WTC11 (cell line): ENCODE data around the gene ZDHHC7. TPM values are rescaled to one million over a fixed set of nuclear protein-coding genes. Genes with fewer than 3 reads are reported as not detected.

Experiments used
- ATAC-seq: fragments of 200-7000 bp; cut with Tn5 transposase; 2 replicates; pipeline ENCODE4 v1.10.0; 2021; ENCODE audit warnings: mild to moderate bottlenecking, moderate library complexity
- CTCF ChIA-PET: fragments of 300-600 bp; sonication (Branson Sonifier 250); formaldehyde crosslinking; loops from one replicate; lab custom pipeline; 2021; ENCODE audit warnings: antibody characterized with exemption; lab: Charles Lee
- POLR2A ChIA-PET: fragments of 350-600 bp; sonication (Branson Sonifier 250); formaldehyde crosslinking; loops from one replicate; lab custom pipeline; 2021; ENCODE audit warnings: antibody characterized with exemption; lab: Charles Lee
- DNase-seq: peaks from one replicate; pipeline ENCODE4 v3.0.0; 2021; ENCODE audit warnings: low spot score
- H3K27ac Mint-ChIP-seq: 2 replicates; pipeline ENCODE4 v1.8.0; 2021; ENCODE audit warnings: mixed read lengths
- H3K27me3 Mint-ChIP-seq: 2 replicates; pipeline ENCODE4 v1.8.0; 2021; ENCODE audit warnings: low read depth, mild to moderate bottlenecking, moderate library complexity, mixed read lengths
- H3K36me3 Mint-ChIP-seq: 2 replicates; pipeline ENCODE4 v1.8.0; 2021; ENCODE audit warnings: mixed read lengths
- H3K4me1 Mint-ChIP-seq: 2 replicates; pipeline ENCODE4 v1.8.0; 2022; ENCODE audit warnings: mixed read lengths
- H3K4me3 Mint-ChIP-seq: 2 replicates; pipeline ENCODE4 v1.8.0; 2021; ENCODE audit warnings: mild to moderate bottlenecking, moderate library complexity, mixed read lengths
- H3K9me3 Mint-ChIP-seq: 2 replicates; pipeline ENCODE4 v1.8.0; 2021; ENCODE audit warnings: mixed read lengths
- CBFB ChIP-seq: sonication (generic); formaldehyde crosslinking; IDR thresholded peaks from 2 replicates; pipeline ENCODE4 v1.8.1; 2022; ENCODE audit warnings: mild to moderate bottlenecking, low read depth, missing genetic modification reagents
- CREB1 ChIP-seq: sonication (generic); formaldehyde crosslinking; IDR thresholded peaks from 2 replicates; pipeline ENCODE4 v1.8.0; 2023; ENCODE audit warnings: mild to moderate bottlenecking, missing genetic modification reagents
- ETV6 ChIP-seq: sonication (generic); formaldehyde crosslinking; IDR thresholded peaks from 2 replicates; pipeline ENCODE4 v1.8.1; 2022; ENCODE audit warnings: mild to moderate bottlenecking, missing genetic modification reagents
- FOXP1 ChIP-seq: sonication (generic); formaldehyde crosslinking; IDR thresholded peaks from 2 replicates; pipeline ENCODE4 v1.8.0; 2022; ENCODE audit warnings: missing genetic modification reagents, mild to moderate bottlenecking, moderate library complexity, borderline replicate concordance
- HMGA2 ChIP-seq: fragments of 250-450 bp; sonication (Bioruptor Pico); IDR thresholded peaks from 2 replicates; pipeline ENCODE4 v1.4.0; 2021; ENCODE audit warnings: mild to moderate bottlenecking, moderate library complexity
- HMGXB4 ChIP-seq: sonication (generic); formaldehyde crosslinking; IDR thresholded peaks from 2 replicates; pipeline ENCODE4 v1.8.1; 2023; ENCODE audit warnings: mild to moderate bottlenecking, moderate library complexity, missing genetic modification reagents
- JAZF1 ChIP-seq: fragments of 250-450 bp; sonication (Bioruptor Pico); IDR thresholded peaks from 2 replicates; pipeline ENCODE4 v1.9.0; 2021; ENCODE audit warnings: moderate library complexity, mild to moderate bottlenecking, inconsistent platforms
- JUN ChIP-seq: sonication (generic); formaldehyde crosslinking; IDR thresholded peaks from 2 replicates; pipeline ENCODE4 v1.8.0; 2023; ENCODE audit warnings: mild to moderate bottlenecking, missing genetic modification reagents
- MXD4 ChIP-seq: fragments of 250-450 bp; sonication (Bioruptor Pico); IDR thresholded peaks from 2 replicates; pipeline ENCODE4 v1.8.0; 2021; ENCODE audit warnings: mild to moderate bottlenecking, moderate library complexity, borderline replicate concordance
- NR1H2 ChIP-seq: sonication (generic); formaldehyde crosslinking; IDR thresholded peaks from 2 replicates; pipeline ENCODE4 v1.9.0; 2021; ENCODE audit warnings: mild to moderate bottlenecking, moderate library complexity, missing genetic modification reagents
- NR2C2 ChIP-seq: sonication (generic); formaldehyde crosslinking; IDR thresholded peaks from 2 replicates; pipeline ENCODE4 v1.8.0; 2022; ENCODE audit warnings: mild to moderate bottlenecking, missing genetic modification reagents
- OVOL2 ChIP-seq: fragments of 250-450 bp; sonication (Bioruptor Pico); IDR thresholded peaks from 2 replicates; pipeline ENCODE4 v1.9.0; 2021; ENCODE audit warnings: mild to moderate bottlenecking, borderline replicate concordance
- PRRX2 ChIP-seq: fragments of 250-450 bp; sonication (Bioruptor Pico); IDR thresholded peaks from 2 replicates; pipeline ENCODE4 v1.8.0; 2021; ENCODE audit warnings: mild to moderate bottlenecking
- ZBTB21 ChIP-seq: sonication (generic); formaldehyde crosslinking; IDR thresholded peaks from 2 replicates; pipeline ENCODE4 v1.8.1; 2023; ENCODE audit warnings: mild to moderate bottlenecking, missing genetic modification reagents, borderline replicate concordance
- ZBTB43 ChIP-seq: sonication (generic); formaldehyde crosslinking; IDR thresholded peaks from 2 replicates; pipeline ENCODE4 v1.8.1; 2023; ENCODE audit warnings: mild to moderate bottlenecking, missing genetic modification reagents
- ZNF219 ChIP-seq: sonication (generic); formaldehyde crosslinking; IDR thresholded peaks from 2 replicates; pipeline ENCODE4 v1.8.0; 2023; ENCODE audit warnings: missing genetic modification reagents, mild to moderate bottlenecking, borderline replicate concordance
- ZNF263 ChIP-seq: sonication (generic); formaldehyde crosslinking; IDR thresholded peaks from 2 replicates; pipeline ENCODE4 v1.8.1; 2022; ENCODE audit warnings: low read depth, mild to moderate bottlenecking, moderate library complexity, missing genetic modification reagents
- ZNF416 ChIP-seq: fragments of 250-450 bp; sonication (Bioruptor Pico); IDR thresholded peaks from 2 replicates; pipeline ENCODE4 v1.9.0; 2021; ENCODE audit warnings: mild to moderate bottlenecking, inconsistent platforms
- total RNA-seq: library from RNA; stranded (reverse); gene quantifications from 3 replicates; pipeline ENCODE4 v1.2.3, GENCODE V29; 2021
- TF ChIP-seq, protein P1 (sequence below): fragments of 250-450 bp; sonication (Bioruptor Pico); IDR thresholded peaks from 2 replicates; pipeline ENCODE4 v1.9.0; 2021; ENCODE audit warnings: mild to moderate bottlenecking
- TF ChIP-seq, protein P2 (sequence below): sonication (generic); formaldehyde crosslinking; IDR thresholded peaks from 2 replicates; pipeline ENCODE4 v1.8.1; 2022; ENCODE audit warnings: low read depth, missing genetic modification reagents, borderline replicate concordance
- TF ChIP-seq, protein P3 (sequence below): fragments of 250-450 bp; sonication (Bioruptor Pico); IDR thresholded peaks from 2 replicates; pipeline ENCODE4 v1.9.0; 2021; ENCODE audit warnings: mild to moderate bottlenecking

Gene ZDHHC7
- total RNA-seq, 1 experiment from 2014 or later = 38.7 TPM

DNA sequence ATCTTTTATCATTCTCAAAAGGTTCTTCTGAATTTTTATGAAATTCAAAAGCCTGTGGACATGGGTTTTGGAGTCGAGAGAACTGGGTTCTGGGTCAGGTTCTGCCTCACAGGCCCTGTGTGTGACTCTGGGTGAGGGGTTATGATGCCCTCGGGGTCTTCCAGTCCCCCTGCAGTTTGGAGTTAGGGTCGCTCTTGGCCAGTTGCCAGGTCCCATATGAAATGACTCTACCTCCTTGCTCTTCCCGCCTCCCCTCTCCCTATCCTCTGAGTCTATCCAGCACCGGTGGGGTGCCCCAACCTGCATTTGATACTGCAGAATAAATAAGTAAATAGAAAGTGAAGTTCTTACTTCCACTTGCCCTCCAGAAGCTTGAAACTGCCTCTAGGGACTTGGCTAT is 54.1 kb downstream of the ZDHHC7 start (continued):
- TF ChIP-seq, protein P1, sequence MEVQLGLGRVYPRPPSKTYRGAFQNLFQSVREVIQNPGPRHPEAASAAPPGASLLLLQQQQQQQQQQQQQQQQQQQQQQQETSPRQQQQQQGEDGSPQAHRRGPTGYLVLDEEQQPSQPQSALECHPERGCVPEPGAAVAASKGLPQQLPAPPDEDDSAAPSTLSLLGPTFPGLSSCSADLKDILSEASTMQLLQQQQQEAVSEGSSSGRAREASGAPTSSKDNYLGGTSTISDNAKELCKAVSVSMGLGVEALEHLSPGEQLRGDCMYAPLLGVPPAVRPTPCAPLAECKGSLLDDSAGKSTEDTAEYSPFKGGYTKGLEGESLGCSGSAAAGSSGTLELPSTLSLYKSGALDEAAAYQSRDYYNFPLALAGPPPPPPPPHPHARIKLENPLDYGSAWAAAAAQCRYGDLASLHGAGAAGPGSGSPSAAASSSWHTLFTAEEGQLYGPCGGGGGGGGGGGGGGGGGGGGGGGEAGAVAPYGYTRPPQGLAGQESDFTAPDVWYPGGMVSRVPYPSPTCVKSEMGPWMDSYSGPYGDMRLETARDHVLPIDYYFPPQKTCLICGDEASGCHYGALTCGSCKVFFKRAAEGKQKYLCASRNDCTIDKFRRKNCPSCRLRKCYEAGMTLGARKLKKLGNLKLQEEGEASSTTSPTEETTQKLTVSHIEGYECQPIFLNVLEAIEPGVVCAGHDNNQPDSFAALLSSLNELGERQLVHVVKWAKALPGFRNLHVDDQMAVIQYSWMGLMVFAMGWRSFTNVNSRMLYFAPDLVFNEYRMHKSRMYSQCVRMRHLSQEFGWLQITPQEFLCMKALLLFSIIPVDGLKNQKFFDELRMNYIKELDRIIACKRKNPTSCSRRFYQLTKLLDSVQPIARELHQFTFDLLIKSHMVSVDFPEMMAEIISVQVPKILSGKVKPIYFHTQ = no peak
- TF ChIP-seq, protein P2, sequence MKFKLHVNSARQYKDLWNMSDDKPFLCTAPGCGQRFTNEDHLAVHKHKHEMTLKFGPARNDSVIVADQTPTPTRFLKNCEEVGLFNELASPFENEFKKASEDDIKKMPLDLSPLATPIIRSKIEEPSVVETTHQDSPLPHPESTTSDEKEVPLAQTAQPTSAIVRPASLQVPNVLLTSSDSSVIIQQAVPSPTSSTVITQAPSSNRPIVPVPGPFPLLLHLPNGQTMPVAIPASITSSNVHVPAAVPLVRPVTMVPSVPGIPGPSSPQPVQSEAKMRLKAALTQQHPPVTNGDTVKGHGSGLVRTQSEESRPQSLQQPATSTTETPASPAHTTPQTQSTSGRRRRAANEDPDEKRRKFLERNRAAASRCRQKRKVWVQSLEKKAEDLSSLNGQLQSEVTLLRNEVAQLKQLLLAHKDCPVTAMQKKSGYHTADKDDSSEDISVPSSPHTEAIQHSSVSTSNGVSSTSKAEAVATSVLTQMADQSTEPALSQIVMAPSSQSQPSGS (CRISPR knock-in tag) = no peak
- TF ChIP-seq, all 79 proteins: peak for 0

DNA sequence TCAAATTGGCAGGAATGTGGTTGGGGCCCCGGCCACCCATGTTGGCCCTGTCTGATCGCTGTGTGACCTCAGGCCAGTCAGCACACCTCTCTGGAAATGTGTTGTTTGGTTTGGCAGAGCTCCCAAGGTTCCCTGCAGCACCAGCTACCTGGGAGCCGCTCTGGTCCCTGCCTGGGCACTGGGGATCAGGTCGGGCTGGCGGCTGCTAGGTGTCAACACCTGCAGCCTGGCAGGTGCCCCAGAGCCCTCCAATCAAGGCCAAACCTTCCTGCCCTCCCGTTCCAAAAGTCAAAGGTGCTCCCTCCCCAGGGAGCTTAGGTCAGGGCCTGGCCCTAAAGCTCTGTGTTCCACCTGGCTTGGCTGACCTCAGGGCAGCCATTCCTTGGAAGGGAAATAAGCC is 55.9 kb downstream of the ZDHHC7 start:
- Mint-ChIP-seq H3K9me3 (0 out of 2 replicates have a peak, but pooled peaks cover 6% of the 10 kb centered on the region), H3K27ac (no peak overlapping the region), H3K27me3 (no peaks in the 10 kb centered on the region), H3K4me3 (no peak overlapping the region), H3K4me1 (no peaks in the 10 kb centered on the region), H3K36me3 (no peaks in the 10 kb centered on the region)
- POLR2A ChIA-PET = no interaction called here
- ATAC-seq = no peak
- TF ChIP-seq JUN (CRISPR knock-in tag) (no peak), OVOL2 (CRISPR knock-in tag) (no peak), CBFB (CRISPR knock-in tag) (no peak), ETV6 (CRISPR knock-in tag) (no peak), HMGA2 (CRISPR knock-in tag) (no peak), NR2C2 (CRISPR knock-in tag) (no peak)
- CTCF ChIA-PET = interaction anchor here (0.7 to 7.0 kb wide), 3 partner anchors 16 to 333 kb away, joined by 3 to 139 read pairs (median 4); no protein-coding TSS in a partner anchor
- DNase-seq = no peak

GRCh38 chr16:84953190-84953746 is 58.1 kb downstream of the ZDHHC7 start:
- no peaks in the 10 kb centered on the region for H3K27me3 Mint-ChIP-seq
- H3K9me3 Mint-ChIP-seq = 0 out of 2 replicates have a peak, but pooled peaks cover 6% of the 10 kb centered on the region
- CTCF ChIA-PET = interaction anchor here (0.7 to 7.0 kb wide), 22 partner anchors 9 to 224 kb away, joined by 3 to 139 read pairs (median 9); partner anchors contain the start of gene CRISPLD2
- H3K4me1 Mint-ChIP-seq = no peaks in the 10 kb centered on the region
- ATAC-seq (no peak), DNase-seq (no peak)
- no peak overlapping the region for H3K4me3 Mint-ChIP-seq
- no peak overlapping the region for H3K27ac Mint-ChIP-seq
- no peaks in the 10 kb centered on the region for H3K36me3 Mint-ChIP-seq
- POLR2A ChIA-PET = no interaction called here
- TF ChIP-seq ZBTB43 (no peak), ZNF263 (CRISPR knock-in tag) (no peak), MXD4 (no peak), HMGXB4 (CRISPR knock-in tag) (no peak), JAZF1 (CRISPR knock-in tag) (no peak), FOXP1 (no peak), ETV6 (CRISPR knock-in tag) (no peak), NR2C2 (CRISPR knock-in tag) (no peak), NR1H2 (CRISPR knock-in tag) (no peak), CREB1 (CRISPR knock-in tag) (no peak), JUN (CRISPR knock-in tag) (no peak), ZNF219 (CRISPR knock-in tag) (no peak), ZNF416 (CRISPR knock-in tag) (no peak), HMGA2 (CRISPR knock-in tag) (no peak), ZBTB21 (CRISPR knock-in tag) (no peak), PRRX2 (CRISPR knock-in tag) (no peak)
- TF ChIP-seq, protein P3, sequence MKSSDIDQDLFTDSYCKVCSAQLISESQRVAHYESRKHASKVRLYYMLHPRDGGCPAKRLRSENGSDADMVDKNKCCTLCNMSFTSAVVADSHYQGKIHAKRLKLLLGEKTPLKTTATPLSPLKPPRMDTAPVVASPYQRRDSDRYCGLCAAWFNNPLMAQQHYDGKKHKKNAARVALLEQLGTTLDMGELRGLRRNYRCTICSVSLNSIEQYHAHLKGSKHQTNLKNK (CRISPR knock-in tag) = no peak
- TF ChIP-seq, protein P1 = no peak
